HG03520 (cell line): Measurements from ENCODE around the gene ATOH8.

ENCODE experiments used
- ATAC-seq: cut with Tn5 transposase; IDR thresholded peaks from one replicate; pipeline ENCODE4 v1.9.1; 2021; ENCODE audit warnings: mild to moderate bottlenecking, moderate library complexity; ENCODE audit not compliant: unreplicated experiment

The ATOH8 gene

DNA sequence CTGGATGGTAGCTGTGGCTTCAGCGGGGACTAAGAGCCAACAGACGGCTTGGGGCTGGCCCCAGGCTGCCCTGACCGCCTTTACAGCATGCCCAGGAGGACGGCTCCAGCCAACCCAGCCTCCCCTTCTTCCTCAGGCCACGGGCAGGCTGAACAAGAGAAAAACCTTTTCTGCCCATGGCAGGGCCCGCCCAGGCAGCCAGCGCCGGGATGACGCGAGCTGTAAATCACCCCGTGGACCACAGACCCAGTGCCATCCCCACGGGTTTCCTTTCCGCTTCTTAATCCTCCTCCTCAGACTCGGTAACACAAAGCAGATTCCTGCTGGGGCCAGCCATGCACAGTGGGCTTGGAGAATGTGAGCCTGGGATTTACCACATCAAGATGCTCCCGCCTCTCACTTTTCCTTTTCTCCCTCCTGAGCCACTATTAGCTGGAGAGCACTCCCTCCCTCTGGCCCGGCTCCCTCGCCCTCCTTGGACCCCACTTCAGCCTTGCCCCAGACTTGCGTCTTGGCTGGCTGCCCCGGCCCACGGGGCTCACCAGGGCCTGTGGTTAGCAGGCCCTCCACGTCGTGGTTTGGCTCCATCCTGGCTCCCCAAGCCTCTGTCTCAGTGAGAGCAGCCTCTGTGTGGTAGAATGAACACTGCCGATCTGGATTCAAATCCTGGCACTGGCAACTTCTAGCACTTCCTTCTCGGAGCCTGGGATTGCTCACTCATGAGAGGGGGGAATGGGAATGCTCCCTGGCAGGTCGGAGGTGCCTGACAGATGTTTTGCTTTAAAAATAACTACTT lies 31.4 kb downstream of the ATOH8 start:
- no peak for ATAC-seq

DNA sequence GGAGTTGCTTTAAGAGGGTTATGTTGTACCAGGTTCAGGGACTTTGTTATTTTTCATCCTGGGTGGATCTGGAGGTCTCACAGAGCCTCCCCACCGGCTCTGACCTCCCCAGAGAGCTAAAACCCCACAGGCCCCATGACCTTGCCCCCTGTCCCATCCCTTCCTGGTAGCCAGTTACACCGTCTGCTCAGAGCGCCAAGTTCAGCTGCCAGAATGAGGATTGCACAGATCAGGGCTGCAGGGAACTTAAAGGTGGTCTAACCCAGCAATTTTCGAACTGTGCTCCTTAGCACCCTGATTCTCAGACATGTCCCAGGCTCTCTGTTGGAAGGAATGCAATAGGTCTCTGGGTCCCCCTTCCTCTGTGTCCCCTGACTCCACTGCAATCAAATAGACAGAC lies 32.1 kb downstream of the ATOH8 start:
- no peak for ATAC-seq

DNA sequence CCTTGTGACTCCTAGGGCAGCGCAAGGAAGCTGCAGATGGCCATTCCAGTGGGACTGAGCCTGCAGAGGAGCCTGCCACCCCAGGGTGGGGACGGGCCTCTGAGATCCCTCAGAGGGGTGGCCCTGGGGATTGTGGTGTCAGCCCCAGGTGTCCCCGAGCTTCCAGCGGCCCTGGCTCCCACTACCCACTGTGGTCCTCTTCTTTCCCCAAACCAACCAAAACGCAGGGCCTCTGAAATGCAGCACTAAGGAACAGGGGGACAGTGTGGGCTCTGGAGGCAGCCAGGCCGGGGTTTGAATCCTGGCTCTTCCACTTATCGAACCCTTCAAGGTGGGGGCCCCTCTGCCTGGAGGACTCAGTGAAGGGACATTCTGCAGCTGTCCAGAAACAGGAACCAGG lies 32.7 kb downstream of the ATOH8 start:
- no peak for ATAC-seq

DNA sequence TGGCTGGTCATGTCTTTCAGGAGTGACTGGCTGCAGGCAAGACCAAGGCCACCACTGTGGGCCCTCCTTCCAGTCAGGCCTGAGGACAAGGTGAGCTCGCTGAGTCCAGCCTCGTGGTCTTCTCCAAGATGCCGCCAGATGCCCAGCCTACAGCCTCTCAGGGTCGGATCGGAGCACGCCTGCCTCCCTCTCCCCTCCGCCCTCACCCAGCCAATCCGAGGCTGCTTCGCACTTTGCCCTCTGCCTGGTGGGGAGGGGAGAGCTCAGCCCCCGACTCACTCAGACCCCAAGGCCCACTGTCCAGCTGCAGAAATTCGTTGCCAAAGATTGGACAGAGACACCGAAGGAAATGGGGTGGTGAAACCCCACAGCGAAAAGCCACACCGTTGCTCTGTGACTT lies 33.1 kb downstream of the ATOH8 start:
- no peak for ATAC-seq

DNA sequence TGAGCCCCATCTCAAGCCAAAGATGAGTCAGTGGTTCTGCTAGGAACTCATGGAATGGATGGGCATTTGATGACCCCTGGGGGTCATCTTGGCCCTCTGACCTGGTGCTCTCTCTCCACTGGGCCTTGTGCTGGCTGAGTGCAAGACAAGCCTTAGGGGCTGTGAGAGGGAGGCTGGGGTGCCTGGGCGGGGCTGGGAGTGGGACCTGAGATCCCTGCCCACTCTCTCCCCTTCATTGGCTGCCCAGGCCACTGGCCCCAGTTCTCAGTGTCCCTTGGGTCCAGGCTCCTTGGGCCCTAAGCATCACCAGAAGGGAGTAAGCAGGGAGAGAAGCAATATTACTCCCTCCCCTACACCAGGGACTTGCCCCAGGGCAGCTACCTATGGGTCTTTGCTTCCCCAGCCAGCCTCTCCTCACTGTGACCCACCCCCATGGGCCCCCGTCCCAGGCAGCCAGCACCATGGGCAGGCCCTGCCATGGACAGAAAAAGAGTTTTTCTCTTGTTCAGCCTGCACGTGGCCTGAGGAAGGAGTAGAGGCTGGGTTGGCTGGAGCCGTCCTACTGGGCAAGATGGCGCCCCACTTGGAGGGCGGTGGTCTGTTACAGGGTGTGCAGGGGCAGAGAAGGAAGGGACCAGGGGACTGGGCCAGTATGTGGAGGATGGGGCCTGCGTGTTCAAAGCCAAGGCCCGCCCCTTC lies 33.6 kb downstream of the ATOH8 start:
- no peak for ATAC-seq

DNA sequence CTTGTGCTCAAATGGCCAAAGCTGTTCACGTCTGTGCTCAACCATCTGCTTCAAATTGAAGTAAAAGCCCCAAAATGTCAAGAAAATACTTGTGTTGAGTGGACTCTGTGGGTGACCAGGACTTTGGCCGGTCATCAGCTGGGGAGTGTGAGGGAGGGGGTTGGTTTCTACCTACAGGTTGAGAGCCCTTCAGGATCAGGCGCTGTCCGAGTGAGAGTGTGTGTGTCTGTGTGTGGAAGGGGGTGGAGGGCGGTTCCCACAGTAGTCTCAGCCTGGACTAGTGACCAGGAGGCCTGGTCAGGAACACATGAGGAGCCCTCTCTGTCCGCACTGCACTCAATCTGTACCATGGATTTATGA lies 34.2 kb downstream of the ATOH8 start:
- no peak for ATAC-seq

DNA sequence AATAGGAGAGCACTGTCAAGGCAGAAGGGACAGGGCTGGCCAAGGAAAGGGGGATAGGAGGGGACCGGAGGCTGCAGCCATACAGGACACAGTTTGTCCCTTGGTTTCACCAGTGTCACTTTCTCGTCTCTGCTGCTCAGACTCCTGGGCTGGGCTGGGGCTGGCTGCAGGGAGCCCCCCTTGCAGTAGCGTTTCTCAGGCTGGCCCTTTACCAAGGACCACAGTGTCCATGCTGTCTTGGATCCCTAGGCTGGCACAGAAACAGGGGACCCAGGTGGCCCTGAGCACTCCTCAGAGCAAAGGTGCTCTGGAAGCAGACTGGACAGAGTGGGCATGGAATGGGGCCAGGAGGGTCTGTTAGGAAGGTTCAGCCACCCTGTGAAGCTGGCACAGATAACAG lies 34.8 kb downstream of the ATOH8 start:
- ATAC-seq, result no peak

DNA sequence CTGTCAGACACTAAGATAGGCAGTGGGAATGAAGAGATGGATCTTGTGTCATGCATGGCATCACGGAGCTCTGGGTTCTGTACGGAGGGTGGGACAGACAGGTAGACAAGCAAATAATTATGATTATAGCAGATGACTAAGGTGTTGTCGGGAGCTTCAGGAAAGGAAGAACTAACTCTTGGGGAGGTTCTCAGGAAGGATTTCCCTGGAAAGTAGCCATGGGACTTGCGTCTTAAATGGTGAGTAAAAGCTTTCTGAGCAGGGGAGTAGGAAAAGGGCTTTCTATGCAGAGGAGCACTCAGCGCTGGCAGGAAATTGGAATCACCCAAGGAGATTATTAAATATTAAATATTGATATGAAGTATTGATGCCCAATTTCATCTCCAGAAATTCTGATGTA lies 35.5 kb downstream of the ATOH8 start:
- no peak for ATAC-seq

DNA sequence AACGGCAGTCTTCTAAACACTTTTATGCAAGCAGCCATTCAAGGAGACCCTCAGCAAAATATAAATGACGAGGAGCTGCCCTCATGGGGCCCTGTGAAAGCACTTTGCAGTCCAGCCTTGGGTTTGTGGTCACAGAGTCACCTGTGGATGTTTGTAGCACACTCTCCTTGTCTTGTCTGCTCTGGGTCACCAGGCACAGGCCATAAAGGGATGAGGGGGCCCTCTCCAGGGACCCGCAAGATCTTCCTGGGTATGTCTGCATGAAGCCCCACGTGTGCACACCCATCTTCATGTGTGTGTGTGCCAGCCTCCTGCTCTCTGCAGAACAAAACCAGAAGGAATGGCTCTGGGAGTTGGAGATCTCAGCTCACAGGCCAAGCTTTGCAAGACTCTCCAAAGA lies 36.2 kb downstream of the ATOH8 start:
- ATAC-seq, result no peak

DNA sequence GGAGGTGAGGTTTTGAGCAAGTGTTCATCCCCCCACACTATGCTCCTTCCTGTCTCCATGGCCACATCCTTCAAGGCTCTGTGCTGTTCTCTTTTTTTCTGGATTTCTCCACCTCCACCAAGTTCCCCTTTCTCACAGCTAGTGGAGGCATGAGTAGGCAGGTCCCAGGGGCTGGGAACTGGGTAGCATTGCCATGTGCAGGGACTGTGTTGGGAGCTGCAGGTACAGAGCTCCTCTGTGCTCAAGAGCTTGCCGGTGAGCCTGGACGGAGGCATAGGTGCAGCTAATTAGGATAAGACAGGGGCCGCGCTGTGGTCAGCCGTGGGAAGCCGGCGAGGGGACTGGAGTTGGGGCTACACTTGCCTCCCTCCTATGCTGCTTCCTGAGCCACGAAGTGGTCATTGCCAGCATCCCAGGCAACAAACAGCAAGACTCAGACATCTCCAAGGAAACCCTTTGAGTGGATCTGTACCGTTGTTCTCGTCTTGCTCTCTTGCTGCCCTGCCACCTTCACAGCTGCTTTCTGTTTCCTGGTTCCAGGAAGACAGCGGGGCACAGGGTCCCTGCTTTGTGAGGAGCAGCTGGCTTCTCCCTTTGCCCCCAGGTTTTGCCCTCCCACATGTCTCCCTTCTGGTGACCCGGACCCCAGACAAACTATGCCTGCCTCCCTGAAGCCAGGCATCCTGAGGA lies 36.9 kb downstream of the ATOH8 start:
- no peak for ATAC-seq

DNA sequence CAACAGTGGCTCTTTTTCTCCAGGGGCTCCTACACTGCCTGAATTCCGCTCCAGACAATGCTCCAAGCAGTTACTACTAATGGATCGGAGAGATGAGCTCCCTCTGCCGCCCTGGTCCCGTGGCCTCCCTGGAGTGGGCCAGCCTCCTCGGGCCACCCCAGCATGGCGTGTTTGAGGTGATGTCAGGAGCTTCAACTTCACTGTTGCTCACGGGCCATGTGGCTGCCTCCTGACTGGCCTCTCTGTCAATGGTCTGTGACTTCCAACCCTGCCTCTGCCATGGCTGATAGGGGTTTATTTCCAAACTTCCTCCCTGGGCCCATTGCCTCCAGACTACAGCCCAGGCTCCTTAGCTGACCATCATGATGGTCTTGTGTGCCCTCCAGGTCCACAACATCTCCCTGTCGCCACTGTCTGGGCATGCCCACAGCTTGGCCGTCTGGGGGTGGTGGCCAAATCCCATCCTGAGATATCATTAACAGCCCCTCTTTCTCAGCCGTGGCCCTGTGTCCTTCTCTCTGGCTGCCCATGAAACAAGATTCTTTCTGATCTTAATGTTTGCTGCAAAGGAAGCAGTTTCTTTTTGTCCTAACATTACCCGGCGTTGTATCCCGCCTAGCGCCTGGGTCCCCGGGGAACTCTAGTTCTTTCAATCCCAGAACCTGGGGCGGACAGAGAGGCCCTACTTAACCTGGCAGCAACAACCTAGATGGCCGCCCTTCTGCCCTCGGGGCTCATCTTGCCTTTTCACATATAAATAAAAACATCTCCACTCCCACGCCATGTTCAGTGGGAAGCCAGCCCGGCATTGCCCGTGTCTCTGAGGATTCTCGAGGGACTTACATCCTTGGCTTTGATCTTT lies 38.1 kb downstream of the ATOH8 start:
- no peak for ATAC-seq

DNA sequence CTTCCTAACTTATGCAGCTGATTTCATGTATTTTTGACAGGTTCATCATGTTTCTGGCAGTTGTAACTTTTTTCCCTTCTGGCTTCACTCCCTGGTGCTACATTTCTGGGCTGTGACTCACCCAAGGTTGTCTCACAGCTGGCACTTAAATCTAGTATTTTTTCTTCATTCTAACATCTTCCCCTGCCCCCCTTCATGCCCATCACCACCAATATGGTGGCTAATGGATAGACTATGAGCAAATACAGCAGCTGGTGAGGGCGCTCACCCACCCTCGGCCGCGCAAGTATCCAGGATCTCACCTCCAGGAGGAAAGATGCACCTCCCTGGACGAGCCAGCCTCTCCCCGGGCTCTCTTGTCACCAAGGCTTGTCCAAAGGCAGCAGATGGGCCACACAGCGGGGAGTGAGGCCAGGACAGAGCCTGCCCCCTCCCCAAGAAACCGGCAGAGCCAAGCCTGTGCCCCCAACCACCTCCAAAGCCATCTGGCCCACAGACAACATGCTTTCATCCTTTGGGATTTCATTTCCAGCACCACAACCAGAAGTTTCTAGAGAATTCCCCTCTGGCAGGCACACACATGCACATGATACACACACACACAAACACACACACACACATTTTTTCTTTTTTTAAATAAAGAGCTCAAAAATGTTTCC lies 39.1 kb downstream of the ATOH8 start:
- ATAC-seq, result no peak

DNA sequence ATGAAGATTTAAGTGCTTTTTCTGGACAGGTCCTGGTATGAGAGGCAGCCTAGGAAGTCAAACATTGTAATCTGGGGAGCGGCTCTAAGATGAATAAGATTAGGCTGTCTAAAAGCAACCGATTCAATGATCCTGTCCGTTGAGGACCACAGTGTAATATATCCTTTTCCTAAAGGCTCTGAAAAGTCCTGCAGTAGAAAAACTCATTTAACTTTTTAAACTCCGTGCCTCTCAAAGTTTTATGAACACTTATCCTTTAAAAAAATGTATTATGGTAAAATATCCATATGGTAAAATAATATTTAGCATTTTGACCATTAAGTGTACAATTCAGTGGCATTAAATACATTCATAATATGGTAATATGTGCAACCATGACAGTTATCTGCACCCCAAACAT lies 39.8 kb downstream of the ATOH8 start:
- ATAC-seq, result no peak

DNA sequence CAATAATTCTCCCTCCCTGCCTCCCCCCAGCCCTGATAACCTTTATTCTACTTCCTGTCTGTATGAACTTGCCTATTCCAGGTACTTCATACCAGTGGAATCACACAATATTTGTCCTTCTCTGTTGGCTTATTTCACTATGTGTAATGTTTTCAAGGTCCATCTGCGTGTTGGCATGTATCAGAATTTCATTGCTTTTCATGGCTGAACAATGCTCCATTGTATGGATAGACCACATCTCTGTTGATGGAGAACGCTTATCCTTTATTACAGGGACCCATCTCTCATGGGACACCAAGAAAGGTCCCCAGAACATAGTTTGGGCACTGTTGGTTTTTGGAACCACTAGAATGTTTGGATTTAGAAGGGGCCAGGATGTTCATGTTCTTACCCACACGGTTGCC lies 40.2 kb downstream of the ATOH8 start:
- ATAC-seq, result no peak

DNA sequence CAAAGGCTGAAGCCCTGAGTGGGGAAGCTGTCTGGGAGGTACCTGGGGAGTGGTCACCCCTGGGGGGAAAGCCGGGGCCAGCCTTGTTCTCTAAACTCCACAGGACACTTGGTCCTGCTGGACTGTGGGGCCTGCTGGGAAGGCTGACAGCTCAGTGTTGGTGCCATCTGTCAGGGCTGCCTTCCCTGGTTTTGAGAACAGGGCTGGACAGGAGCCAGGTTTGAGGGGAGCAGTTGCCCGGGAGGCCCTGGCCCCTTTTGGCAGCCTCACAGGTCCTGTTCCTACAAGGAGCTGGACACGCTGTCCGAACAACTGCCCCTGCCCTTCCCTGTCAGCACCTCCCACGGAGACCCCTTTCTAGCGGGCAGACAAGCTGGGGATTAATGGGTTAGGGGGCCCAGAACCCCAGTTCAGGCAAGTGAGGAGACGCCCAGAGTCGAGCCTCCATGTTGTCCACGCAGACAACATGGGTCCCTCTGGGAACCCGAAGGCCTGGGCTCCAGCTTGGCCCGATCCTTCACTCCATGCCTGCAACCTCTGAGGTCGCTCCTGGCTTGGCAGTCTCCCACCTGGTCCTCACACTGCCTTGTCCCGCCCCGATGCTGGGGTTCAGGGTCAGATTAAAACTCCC lies 40.8 kb downstream of the ATOH8 start:
- ATAC-seq, result no peak

DNA sequence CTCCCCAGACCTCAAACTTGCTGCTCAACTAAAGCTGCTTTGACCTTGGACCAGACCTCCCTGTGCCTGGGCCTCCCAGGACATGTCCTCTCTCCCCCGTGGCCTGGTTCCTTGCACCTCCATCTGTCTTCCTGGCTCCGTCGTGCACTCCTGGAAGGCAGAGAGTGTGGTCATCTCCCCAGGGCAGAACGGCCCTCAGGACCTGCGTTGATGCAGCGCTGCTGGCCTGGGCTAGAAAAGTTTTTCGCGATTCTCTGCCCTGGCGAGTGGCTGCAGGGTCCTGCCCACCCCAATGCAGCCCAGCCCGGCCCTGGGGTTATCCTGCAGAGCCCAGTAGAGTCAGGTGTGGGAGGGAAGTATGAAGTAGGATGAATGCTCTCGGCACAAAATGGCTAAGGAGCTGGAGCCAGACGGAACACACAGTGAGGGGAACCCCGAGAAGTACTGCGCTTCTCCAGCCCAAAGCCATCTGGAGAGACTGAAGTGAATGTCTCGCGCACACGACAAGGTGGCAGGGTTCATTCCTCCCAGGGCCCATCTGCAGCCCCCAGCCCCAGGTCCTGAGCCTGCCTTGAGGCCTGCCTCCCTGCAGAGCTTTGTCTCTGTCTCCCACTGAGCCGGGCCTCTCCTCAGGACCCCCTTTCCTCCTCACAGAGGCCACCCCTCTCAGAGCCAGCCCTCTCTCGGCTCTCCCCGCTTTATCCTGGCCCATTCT lies 41.7 kb downstream of the ATOH8 start:
- ATAC-seq, result no peak

DNA sequence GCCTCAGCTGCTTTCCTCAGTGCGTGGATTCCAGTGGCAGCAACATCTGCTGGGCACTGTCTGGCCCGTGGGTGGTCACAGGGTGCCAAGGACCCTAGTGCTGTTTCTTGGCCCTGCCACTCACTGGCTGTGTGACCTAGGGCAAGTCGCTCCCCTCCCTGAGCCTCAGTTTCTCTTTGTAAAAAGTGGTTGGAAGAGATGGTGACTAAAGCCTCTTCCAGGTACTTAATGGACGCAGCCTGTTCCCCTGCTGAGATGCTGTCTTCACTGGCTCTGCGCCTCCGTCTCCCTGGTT lies 42.2 kb downstream of the ATOH8 start:
- ATAC-seq, result no peak

DNA sequence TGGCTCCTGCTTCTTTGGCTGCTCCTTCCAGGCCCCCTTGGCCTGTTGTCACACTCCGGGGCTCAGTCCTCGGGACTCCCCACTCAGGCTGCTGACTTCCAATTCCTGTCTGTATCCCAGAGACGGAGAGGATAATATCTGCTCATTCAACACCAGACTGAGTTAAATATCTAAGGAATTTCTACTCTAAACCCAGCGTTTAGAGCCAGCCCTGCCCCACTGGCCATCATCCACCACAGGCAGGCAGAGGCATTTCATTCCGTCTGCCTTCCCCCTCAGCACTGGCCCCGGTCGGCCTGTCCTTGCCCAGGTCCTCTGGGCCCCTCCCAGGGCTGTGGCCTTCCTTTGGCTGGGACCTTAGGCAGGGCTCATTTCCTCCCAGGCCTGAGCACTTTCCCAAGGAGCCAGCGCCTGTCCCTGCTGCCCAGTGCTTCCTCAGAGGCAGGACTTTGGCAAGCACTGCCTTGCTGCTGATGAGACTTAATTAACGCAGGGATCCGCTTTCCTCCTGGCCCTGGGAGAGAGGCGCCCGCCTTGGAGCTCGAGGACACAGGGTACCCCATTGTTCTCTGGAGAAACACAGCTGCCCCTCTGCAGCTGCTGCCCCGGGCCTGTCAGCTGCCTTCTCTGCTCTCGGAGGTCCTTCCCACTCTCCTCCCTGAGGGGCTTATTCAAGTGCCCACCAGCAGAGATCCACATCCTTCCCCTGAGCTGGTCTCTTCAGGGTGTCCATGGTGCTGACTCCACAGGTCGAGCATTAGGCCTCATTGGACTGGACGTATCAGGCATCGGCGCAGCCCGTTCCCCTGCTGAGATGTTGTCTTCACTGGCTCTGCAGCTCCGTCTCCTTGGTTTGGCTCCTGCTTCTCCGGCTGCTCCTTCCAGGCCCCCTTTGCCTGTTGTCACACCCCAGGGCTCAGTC lies 42.8 kb downstream of the ATOH8 start:
- ATAC-seq, result no peak

DNA sequence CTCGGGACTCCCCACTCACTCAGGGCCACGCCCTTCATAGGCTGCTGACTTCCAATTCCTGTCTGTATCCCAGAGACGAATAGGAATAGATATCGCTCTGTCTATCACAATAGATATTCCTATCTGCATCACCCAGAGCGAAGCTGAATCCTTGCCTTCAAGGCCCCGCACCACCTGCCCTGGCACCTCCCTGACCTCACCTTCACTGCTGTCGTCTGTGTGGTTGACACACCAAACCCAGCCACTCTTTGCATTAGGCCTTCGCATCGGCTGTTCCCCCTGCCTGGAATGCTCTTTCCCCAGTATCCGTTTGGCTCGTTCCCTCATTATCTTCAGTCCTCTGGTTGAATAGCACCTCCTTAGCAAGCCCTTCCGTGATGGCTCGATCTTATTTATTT lies 43.5 kb downstream of the ATOH8 start:
- ATAC-seq, result no peak
